GM12801 (cell line): Measurements from ENCODE around the gene PRR12.

Experiments used
- CTCF ChIP-seq: IDR thresholded peaks from one replicate; pipeline ENCODE4 v1.5.1; 2011; ENCODE audit warnings: control low read depth; ENCODE audit not compliant: insufficient read length; ENCODE audit errors: extremely low read depth

Gene PRR12

GRCh38 chr19:49590971-49591730 is at the start of gene PRR12:
TSS of gene PRR12 (plus strand) at chr19:49591182. CDS start at chr19:49591655, 473 bp downstream.
- TF ChIP-seq CTCF, result no peak

DNA sequence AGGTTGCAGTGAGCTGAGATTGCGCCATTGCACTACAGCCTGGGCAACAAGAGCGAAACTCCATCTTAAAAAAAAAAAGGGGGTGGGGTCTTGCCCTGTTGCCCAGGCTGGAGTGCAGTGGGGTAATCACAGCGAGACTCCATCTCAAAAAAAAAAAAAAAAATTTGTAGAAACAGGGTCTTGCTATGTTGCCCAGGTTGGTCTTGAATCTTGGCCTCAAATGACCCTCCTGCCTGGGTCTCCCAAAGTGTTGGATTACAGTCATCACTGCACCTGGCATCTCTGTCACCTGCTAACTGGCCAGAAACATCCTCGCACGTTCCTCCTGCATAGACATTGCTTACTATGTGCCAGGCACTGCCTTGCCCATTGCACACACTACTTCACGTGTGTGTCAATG is 49.1 kb upstream of the PRR12 start:
- TF ChIP-seq CTCF, result no peak

DNA sequence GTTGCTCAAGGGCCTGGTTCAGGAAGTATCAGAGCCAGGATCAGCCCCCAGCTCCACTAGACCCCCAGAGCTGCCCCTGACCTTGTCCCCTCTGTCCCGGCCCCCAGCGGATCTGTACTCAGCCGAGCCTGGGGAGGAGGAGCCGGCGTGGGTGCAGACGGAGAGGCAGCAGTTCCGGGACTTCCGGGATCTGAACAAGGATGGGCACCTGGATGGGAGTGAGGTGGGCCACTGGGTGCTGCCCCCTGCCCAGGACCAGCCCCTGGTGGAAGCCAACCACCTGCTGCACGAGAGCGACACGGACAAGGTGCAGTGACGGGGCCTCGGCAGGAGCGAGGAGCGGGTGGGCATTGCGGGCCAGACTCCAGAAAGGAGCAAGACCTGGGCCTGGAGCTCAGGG is 48.5 kb upstream of the PRR12 start:
- TF ChIP-seq CTCF, result no peak

DNA sequence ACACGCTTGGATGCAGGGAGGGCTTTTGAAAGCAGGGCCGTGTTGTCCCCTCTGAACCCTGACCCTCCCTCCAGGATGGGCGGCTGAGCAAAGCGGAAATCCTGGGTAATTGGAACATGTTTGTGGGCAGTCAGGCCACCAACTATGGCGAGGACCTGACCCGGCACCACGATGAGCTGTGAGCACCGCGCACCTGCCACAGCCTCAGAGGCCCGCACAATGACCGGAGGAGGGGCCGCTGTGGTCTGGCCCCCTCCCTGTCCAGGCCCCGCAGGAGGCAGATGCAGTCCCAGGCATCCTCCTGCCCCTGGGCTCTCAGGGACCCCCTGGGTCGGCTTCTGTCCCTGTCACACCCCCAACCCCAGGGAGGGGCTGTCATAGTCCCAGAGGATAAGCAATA is 48.0 kb upstream of the PRR12 start:
- TF ChIP-seq CTCF, result no peak

- no peak for TF ChIP-seq CTCF
Observed at GRCh38 chr19:49544154-49544553, 46.8 kb upstream of the PRR12 start.

GRCh38 chr19:49546825-49547565 is 44.0 kb upstream of the PRR12 start:
- TF ChIP-seq CTCF, result no peak

DNA sequence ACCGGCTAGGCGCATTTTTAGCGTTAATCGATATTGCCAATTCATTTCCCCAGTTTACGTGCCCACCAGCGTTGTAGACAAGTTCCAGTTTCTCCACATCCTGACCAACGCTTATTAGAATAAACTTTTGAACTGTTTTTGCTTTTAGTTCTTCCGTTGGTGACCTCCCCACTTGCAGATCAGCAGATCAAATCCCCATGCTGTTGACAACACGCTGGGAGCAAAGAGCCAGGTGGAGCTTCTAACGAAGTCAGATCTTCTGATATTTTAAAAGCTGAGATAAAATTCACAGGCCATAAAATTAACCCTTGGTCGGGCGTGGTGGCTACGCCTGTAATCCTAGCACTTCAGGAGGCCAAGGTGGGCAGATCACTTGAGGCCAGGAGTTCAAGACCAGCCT is 41.9 kb upstream of the PRR12 start:
- no peak for TF ChIP-seq CTCF
